GM12878 (cell line): Measurements from ENCODE around the gene ACACA. TPM values are rescaled to one million over a fixed set of nuclear protein-coding genes. Genes with fewer than 3 reads are reported as not detected.

Experiments
- ATAC-seq: fragments of 200-7000 bp; cut with Tn5 transposase; 3 replicates; pipeline ENCODE4 v1.9.1; 2020; ENCODE audit warnings: mild to moderate bottlenecking, moderate library complexity
- BruUV-seq: library from RNA; stranded (reverse); fragments of 400-500 nt; replicated peaks from 2 replicates; lab custom pipeline; 2021; lab: Mats Ljungman, UMichigan
- CTCF ChIA-PET: fragments of 300-600 bp; sonication (Branson Sonifier 250); formaldehyde crosslinking; extraction: SDS; loops from one replicate; lab custom pipeline; 2021; ENCODE audit warnings: inconsistent platforms; lab: Yijun Ruan, JAX
- POLR2A ChIA-PET: fragments of 350-600 bp; formaldehyde crosslinking; extraction: SDS; loops from one replicate; lab custom pipeline; 2021; ENCODE audit warnings: inconsistent platforms; lab: Charles Lee
- RAD21 ChIA-PET: fragments of 300-600 bp; sonication (Branson Sonifier 250); formaldehyde crosslinking; loops from one replicate; lab custom pipeline; 2023; ENCODE audit warnings: antibody characterized with exemption; ENCODE audit not compliant: unreplicated experiment; lab: Charles Lee
- SMC1A ChIA-PET: fragments of 300-600 bp; sonication (Branson Sonifier 250); formaldehyde crosslinking; loops from one replicate; lab custom pipeline; 2023; ENCODE audit not compliant: unreplicated experiment, uncharacterized antibody; lab: Charles Lee
- DNase-seq: peaks from one replicate; pipeline ENCODE4 v3.0.0-alpha.2; 2011; ENCODE audit warnings: low read depth, low spot score
- FAIRE-seq: peaks from 3 replicates; lab custom pipeline; 2011; peaks lifted over from hg19 to GRCh38; lab: Jason Lieb, UNC
- H2AFZ ChIP-seq: 2 replicates; pipeline ENCODE4 v1.6.0; 2011; ENCODE audit warnings: low read depth, low read length, control low read depth; ENCODE audit not compliant: control insufficient read depth
- H3K27ac ChIP-seq: 2 replicates; pipeline ENCODE4 v1.5.1; 2011; ENCODE audit warnings: control low read depth; ENCODE audit not compliant: control insufficient read depth, insufficient read depth
- H3K27me3 ChIP-seq, 2 experiments: replicated peaks in 1 of 2; 2 replicates each; pipeline versions ENCODE4 v1.6.0 to v1.6.1; 2011; ENCODE audit warnings: low read length in 1 of 2; ENCODE audit not compliant: control insufficient read depth in 2 of 2, insufficient read depth in 2 of 2
- H3K36me3 ChIP-seq, 2 experiments: 2 replicates each; pipeline ENCODE4 v1.5.1; 2011; ENCODE audit warnings: low read length in 1 of 2; ENCODE audit not compliant: control insufficient read depth in 2 of 2, insufficient read depth in 2 of 2
- H3K4me1 ChIP-seq: 2 replicates; pipeline ENCODE4 v1.6.1; 2011; ENCODE audit warnings: mild to moderate bottlenecking, low read length, moderate library complexity, mixed read lengths; ENCODE audit not compliant: control insufficient read depth, insufficient read depth
- H3K4me2 ChIP-seq: 2 replicates; pipeline ENCODE4 v1.6.0; 2011; ENCODE audit warnings: control low read depth; ENCODE audit not compliant: control insufficient read depth, insufficient read depth
- H3K4me3 ChIP-seq: fragments of 200-600 bp; sonication (generic); 2 replicates; pipeline ENCODE4 v1.5.1; 2016
- H3K79me2 ChIP-seq: 2 replicates; pipeline ENCODE4 v1.6.0; 2011; ENCODE audit warnings: low read length; ENCODE audit not compliant: control insufficient read depth, insufficient read depth
- H3K9ac ChIP-seq: 2 replicates; pipeline ENCODE4 v1.8.0; 2011; ENCODE audit warnings: low read length, control low read depth, mixed read lengths; ENCODE audit not compliant: control insufficient read depth, insufficient read depth
- H3K9me3 ChIP-seq: replicated peaks from 3 replicates; pipeline ENCODE4 v1.5.1; 2011; ENCODE audit warnings: mild to moderate bottlenecking, low read length; ENCODE audit not compliant: control insufficient read depth, insufficient read depth
- H4K20me1 ChIP-seq: 2 replicates; pipeline ENCODE4 v1.6.0; 2011; ENCODE audit not compliant: control insufficient read depth, insufficient read depth
- BCL3 ChIP-seq: IDR thresholded peaks from 2 replicates; pipeline ENCODE4 v1.6.1; 2011; ENCODE audit warnings: borderline replicate concordance, low read depth, mild to moderate bottlenecking, moderate library complexity, low read length; ENCODE audit not compliant: insufficient read depth, poor library complexity, severe bottlenecking
- BCLAF1 ChIP-seq: fragments of 450-650 bp; IDR thresholded peaks from 2 replicates; pipeline ENCODE4 v1.6.1; 2017; ENCODE audit warnings: antibody characterized with exemption, mild to moderate bottlenecking, moderate library complexity
- CREB1 ChIP-seq: IDR thresholded peaks from 2 replicates; pipeline ENCODE4 v1.6.1; 2012; ENCODE audit warnings: low read depth, mild to moderate bottlenecking, inconsistent platforms
- DPF2 ChIP-seq: fragments of 450-650 bp; IDR thresholded peaks from 2 replicates; pipeline ENCODE4 v1.6.1; 2017; ENCODE audit warnings: mild to moderate bottlenecking
- ESRRA ChIP-seq: IDR thresholded peaks from 2 replicates; pipeline ENCODE4 v1.6.1; 2012; ENCODE audit warnings: mild to moderate bottlenecking, low read length, improper control_type of control experiment
- HDAC6 ChIP-seq: fragments of 200-600 bp; sonication (generic); IDR thresholded peaks from one replicate; pipeline ENCODE4 v1.8.0; 2017; ENCODE audit warnings: antibody characterized with exemption; ENCODE audit not compliant: unreplicated experiment
- MEF2B ChIP-seq: fragments of 450-650 bp; IDR thresholded peaks from 2 replicates; pipeline ENCODE4 v1.6.1; 2018; ENCODE audit warnings: mild to moderate bottlenecking, moderate library complexity; ENCODE audit not compliant: partially characterized antibody, poor library complexity, severe bottlenecking
- NBN ChIP-seq: fragments of 450-650 bp; IDR thresholded peaks from 2 replicates; pipeline ENCODE4 v1.6.1; 2016
- NR2F1 ChIP-seq: fragments of 450-650 bp; conservative IDR thresholded peaks from 2 replicates; pipeline ENCODE4 v1.6.1; 2017; ENCODE audit warnings: mild to moderate bottlenecking
- STAT3 ChIP-seq: IDR thresholded peaks from 2 replicates; pipeline ENCODE4 v1.6.1; 2011; ENCODE audit warnings: low read depth, low read length, improper control_type of control experiment
- ZBTB4 ChIP-seq: fragments of 450-650 bp; formaldehyde crosslinking; IDR thresholded peaks from 2 replicates; pipeline ENCODE4 v1.4.0; 2022; ENCODE audit warnings: mild to moderate bottlenecking, moderate library complexity
- ZNF24 ChIP-seq: fragments of 450-650 bp; IDR thresholded peaks from 2 replicates; pipeline ENCODE4 v1.6.1; 2017; ENCODE audit warnings: antibody characterized with exemption, mild to moderate bottlenecking
- ZNF622 ChIP-seq: fragments of 450-650 bp; IDR thresholded peaks from 2 replicates; pipeline ENCODE4 v1.6.1; 2017; ENCODE audit warnings: mild to moderate bottlenecking, inconsistent platforms
- WGBS: methylation state at CpG from one replicate; pipeline ENCODE4 v1.1.6; 2016; ENCODE audit warnings: low lambda C conversion rate; ENCODE audit not compliant: insufficient replicate concordance, insufficient coverage; ENCODE audit errors: missing lambda C conversion rate; 5-methylcytosine and 5-hydroxymethylcytosine counted together
- in situ Hi-C: fragments of 300-500 bp; cut with MboI; formaldehyde crosslinking; loops from 9 replicates; pipeline ENCODE4 v1.14.3; 2018; ENCODE audit warnings: mixed read lengths
- intact Hi-C: fragments of 100-400 bp; cut with micrococcal nuclease; formaldehyde crosslinking; loops from one replicate; pipeline ENCODE4 v1.14.2; 2022; ENCODE audit not compliant: unreplicated experiment
- polyA plus RNA-seq, 11 experiments: library from polyadenylated mRNA; depleted of rRNA in 4 of 11; unstranded in 6 of 11; stranded (reverse) in 5 of 11; fragments of >200 nt; fragmentation: Nextera tagmentation in 4 of 11; fragmentation: Illumina TruSeq in 1 of 11; extraction: Ambion mirVana in 4 of 11; extraction: Trizol in 1 of 11; gene quantifications; 1 replicate in 1 of 11; 2 replicates in 10 of 11; pipeline versions ENCODE4 v1.2.1 to v1.2.3, GENCODE V29; 2011 to 2016; ENCODE audit warnings: inconsistent platforms in 2 of 11, missing spikeins in 2 of 11, low read depth in 1 of 11
- total RNA-seq, 4 experiments: library from RNA; depleted of rRNA in 3 of 4; stranded (reverse); fragments of >200 nt in 3 of 4; fragmentation: Illumina TruSeq in 1 of 4; extraction: Trizol in 1 of 4; gene quantifications; 2 replicates each; pipeline versions ENCODE4 v1.2.1 to v1.2.3, GENCODE V29; 2013 to 2021

Gene ACACA
- total and polyA plus RNA-seq, 10 of the 15 experiments (the other 5 are each of a cell fraction or from before 2014, with no cell fraction given): 12.9 to 74.2 (median 32.0) TPM

GRCh38 chr17:37048811-37049210 is 357.8 kb downstream of the ACACA start:
- ChIA-PET RAD21 (interaction anchor here (1.0 to 4.8 kb wide), 3 partner anchors 9 to 446 kb away, joined by 3 to 34 read pairs (median 17); partner anchors contain the start of gene MRM1), POLR2A (no interaction called here), CTCF (interaction anchor here (0.8 to 7.0 kb wide), 11 partner anchors 11 to 446 kb away, joined by 3 to 76 read pairs (median 5); partner anchors contain the start of gene MRM1), SMC1A (interaction anchor here (1.0 to 1.6 kb wide), 3 partner anchors 24 to 183 kb away, joined by 3 to 6 read pairs (median 5); no protein-coding TSS in a partner anchor)
- Histone ChIP-seq H3K9me3 (no peaks in the 10 kb centered on the region), H3K79me2 (no peaks in the 10 kb centered on the region), H3K27ac (no peak overlapping the region), H4K20me1 (no peaks in the 10 kb centered on the region; the same call in 1 of the 2 replicates), H3K4me3 (no peak overlapping the region), H3K4me2 (no peak overlapping the region), H3K27me3 (no peaks in the 10 kb centered on the region), H3K4me1 (no peaks in the 10 kb centered on the region), H3K36me3 (peaks cover 13 to 23% of the 10 kb centered on the region in 2 experiments), H2AFZ (no peak overlapping the region), H3K9ac (no peak overlapping the region)
- no TSS peak for BruUV-seq
- ATAC-seq: no peak
- DNase-seq: no peak
- TF ChIP-seq NR2F1 (no peak), DPF2 (no peak), BCL3 (no peak), ESRRA (no peak), CREB1 (no peak), MEF2B (no peak), HDAC6 (no peak), ZNF622 (no peak), BCLAF1 (no peak), NBN (no peak), ZNF24 (no peak), STAT3 (no peak), ZBTB4 (no peak)
- WGBS: 96% methylated on average over 5 of the region's 5 CpGs
- intact Hi-C loops (no loop called here), in situ Hi-C loops (no loop called here)
- FAIRE-seq: no peak
